Frontal cortex (tissue), 4 donors: Measurements from ENCODE around the gene EFNA5. TPM values are rescaled to one million over a fixed set of nuclear protein-coding genes. Genes with fewer than 3 reads are reported as not detected.

Source experiments
- DNase-seq, 2 donors: peaks; one replicate each; pipeline ENCODE4 v3.0.0; 2012; ENCODE audit warnings: low spot score in 2 of 2
- FAIRE-seq: peaks from 2 replicates; lab custom pipeline; 2012; peaks lifted over from hg19 to GRCh38; lab: Jason Lieb, UNC
- total RNA-seq: library from RNA; depleted of rRNA; stranded (reverse); fragments of >200 nt; gene quantifications from one replicate; pipeline ENCODE4 v1.2.3, GENCODE V29; 2014
- donor health status: control.
- donor health status: control.
- donor health status: control.

Gene EFNA5
- total RNA-seq, 1 donor from 2014 or later = 13.5 TPM

GRCh38 chr5:107652839-107653607, 17.7 kb downstream of the EFNA5 start:
- FAIRE-seq = no peak
- DNase-seq = no peak

GRCh38 chr5:107652408-107652807, 18.3 kb downstream of the EFNA5 start:
- FAIRE-seq (no peak), DNase-seq (no peak)

- DNase-seq = no peak
- no peak for FAIRE-seq
Measured at GRCh38 chr5:107651325-107651724, 19.4 kb downstream of the EFNA5 start.

GRCh38 chr5:107646418-107646817, 24.3 kb downstream of the EFNA5 start:
- DNase-seq (no peak), FAIRE-seq (no peak)

- DNase-seq (no peak), FAIRE-seq (no peak)
Measured at GRCh38 chr5:107640568-107640967, 30.2 kb downstream of the EFNA5 start.

GRCh38 chr5:107639990-107640389, 30.7 kb downstream of the EFNA5 start:
- DNase-seq = no peak
- no peak for FAIRE-seq

- no peak for DNase-seq
- no peak for FAIRE-seq
Measured at GRCh38 chr5:107636555-107636954, 34.2 kb downstream of the EFNA5 start.

- DNase-seq (no peak), FAIRE-seq (no peak)
Measured at GRCh38 chr5:107636068-107636467, 34.7 kb downstream of the EFNA5 start.

GRCh38 chr5:107634981-107635848, 35.5 kb downstream of the EFNA5 start:
- FAIRE-seq = no peak
- DNase-seq = no peak

GRCh38 chr5:107633171-107633901, 37.4 kb downstream of the EFNA5 start:
- FAIRE-seq = no peak

GRCh38 chr5:107631805-107632362, 38.9 kb downstream of the EFNA5 start:
- DNase-seq = no peak
- no peak for FAIRE-seq

More at GRCh38 chr5:107633171-107633901, 37.4 kb downstream of the EFNA5 start:
- DNase-seq = no peak

GRCh38 chr5:107630184-107630583, 40.6 kb downstream of the EFNA5 start:
- no peak for FAIRE-seq

GRCh38 chr5:107624235-107624634, 46.5 kb downstream of the EFNA5 start:
- DNase-seq (no peak), FAIRE-seq (no peak)

More at GRCh38 chr5:107630184-107630583, 40.6 kb downstream of the EFNA5 start:
- no peak for DNase-seq

- DNase-seq (no peak), FAIRE-seq (no peak)
Measured at GRCh38 chr5:107621089-107621488, 49.6 kb downstream of the EFNA5 start.

- FAIRE-seq (no peak), DNase-seq (no peak)
Measured at GRCh38 chr5:107619781-107620180, 51.0 kb downstream of the EFNA5 start.

- DNase-seq (no peak), FAIRE-seq (no peak)
Measured at GRCh38 chr5:107618242-107618641, 52.5 kb downstream of the EFNA5 start.

GRCh38 chr5:107617052-107617451, 53.7 kb downstream of the EFNA5 start:
- DNase-seq = no peak
- FAIRE-seq = no peak

- DNase-seq (no peak), FAIRE-seq (no peak)
Measured at GRCh38 chr5:107616213-107616612, 54.5 kb downstream of the EFNA5 start.

GRCh38 chr5:107615299-107615817, 55.4 kb downstream of the EFNA5 start:
- FAIRE-seq (no peak), DNase-seq (no peak)

- no peak for FAIRE-seq
Measured at GRCh38 chr5:107612541-107612940, 58.2 kb downstream of the EFNA5 start.

More at GRCh38 chr5:107612541-107612940, 58.2 kb downstream of the EFNA5 start:
- DNase-seq = no peak
